Measurements from ENCODE around the gene NOTCH2. TPM values are rescaled to one million over a fixed set of nuclear protein-coding genes. Genes with fewer than 3 reads are reported as not detected.

NOTCH2 gene
- polyA plus RNA-seq, 1 donor (not counting 4 experiments of a cell fraction or from before 2014, with no cell fraction given): 22.5 TPM

DNA sequence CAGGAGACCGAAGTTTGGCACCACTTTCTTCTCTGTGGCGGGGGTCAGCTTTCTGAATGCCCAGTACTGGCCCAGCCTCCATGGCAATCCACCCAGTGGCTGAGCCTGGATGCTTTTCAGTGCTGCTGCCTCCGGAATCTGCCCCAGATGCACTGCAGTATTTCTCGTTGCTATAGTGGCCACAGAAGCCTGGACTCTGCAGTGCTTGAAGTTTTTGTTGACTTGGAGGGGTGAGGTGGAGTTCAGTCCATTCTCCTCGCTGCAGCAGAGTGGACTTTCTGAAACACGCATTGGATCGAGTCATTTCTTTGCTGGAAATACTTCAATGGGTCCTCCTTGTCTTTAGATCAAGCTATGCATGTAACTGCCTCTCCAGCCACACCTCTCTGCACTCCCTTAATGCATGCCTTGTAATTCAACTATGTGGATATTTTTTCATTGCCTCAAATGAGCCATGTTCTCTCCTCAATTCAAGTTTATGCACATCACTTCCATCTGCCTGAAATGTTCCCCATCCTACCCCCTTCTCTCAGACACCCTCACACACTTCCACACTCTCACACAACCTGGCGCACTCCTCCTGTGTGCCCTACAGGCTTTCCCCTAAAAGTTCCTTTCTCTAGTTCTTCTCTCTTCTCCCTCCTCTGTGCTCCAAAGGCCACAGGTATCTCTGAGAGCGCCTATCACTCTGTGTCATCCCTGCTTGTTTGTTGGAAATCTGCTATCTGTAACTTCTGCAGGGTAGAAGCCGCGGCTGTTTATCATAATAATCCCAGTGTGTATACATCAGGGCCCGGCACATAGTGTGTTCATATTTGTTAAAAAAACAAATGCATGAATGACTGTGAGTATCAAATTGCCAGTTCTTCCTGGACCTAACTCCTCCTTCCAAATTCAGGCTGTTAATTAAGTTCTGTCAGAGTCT, 189.7 kb downstream of the NOTCH2 start:
- FAIRE-seq: no peak
- no peaks in the 10 kb centered on the region for H3K36me3 ChIP-seq (ENCODE audit: control insufficient read depth in 2 of 2, extremely low read depth in 1 of 2, insufficient read depth in 2 of 2, low read length in 2 of 2)
- H3K9me3 ChIP-seq (ENCODE audit: control insufficient read depth, low read depth, low read length): no peaks in the 10 kb centered on the region
- no peak for DNase-seq (ENCODE audit: low read depth, low spot score)
- no peaks in the 10 kb centered on the region for H4K20me1 ChIP-seq (ENCODE audit: control insufficient read depth, extremely low read depth, insufficient read depth, low read length)
- H3K27me3 ChIP-seq (ENCODE audit: control insufficient read depth, extremely low read depth, insufficient read depth, low read length): no peaks in the 10 kb centered on the region
- H3K27ac ChIP-seq (ENCODE audit: control insufficient read depth, insufficient read depth, low read length): no peak overlapping the region
- TF ChIP-seq CTCF (optimal IDR thresholded peaks at IDR 0.05 in 1 of 3, IDR thresholded peaks at IDR 0.05 in 1 of 3, conservative IDR thresholded peaks at IDR 0.05 in 1 of 3; ENCODE audit: extremely low read depth in 1 of 3, insufficient read depth in 2 of 3, low read length in 3 of 3) (no peak), EZH2 (IDR thresholded peaks at IDR 0.05; ENCODE audit: low read length) (no peak)
- no peak overlapping the region for H3K9ac ChIP-seq (ENCODE audit: control insufficient read depth, extremely low read depth, insufficient read depth, low read length)
- dilution Hi-C loops (cut with MboI; ENCODE audit: extremely low pct_ligation_motif_present, low sequenced_read_pairs): no loop called here
- no peaks in the 10 kb centered on the region for H3K4me1 ChIP-seq (ENCODE audit: control insufficient read depth, extremely low read depth, insufficient read depth, low read length)
- H3K9me1 ChIP-seq (ENCODE audit: control insufficient read depth, extremely low read depth, insufficient read depth, low read length): no peaks in the 10 kb centered on the region
- H3K79me2 ChIP-seq (ENCODE audit: control insufficient read depth, insufficient read depth, low read length): no peaks in the 10 kb centered on the region
- no peak overlapping the region for H2AFZ ChIP-seq (ENCODE audit: control insufficient read depth, low read length)
- no peak overlapping the region for H3K4me2 ChIP-seq (ENCODE audit: control insufficient read depth, extremely low read depth, insufficient read depth, low read depth, low read length)
- H3K4me3 ChIP-seq (ENCODE audit: control insufficient read depth in 2 of 3, extremely low read depth in 1 of 3, insufficient read depth in 2 of 3, low read depth in 1 of 3, low read length in 3 of 3): no peak overlapping the region

- no peak for FAIRE-seq
- no peak for TF ChIP-seq EZH2 (IDR thresholded peaks at IDR 0.05; ENCODE audit: low read length)
- no peak for TF ChIP-seq CTCF (optimal IDR thresholded peaks at IDR 0.05 in 1 of 3, IDR thresholded peaks at IDR 0.05 in 1 of 3, conservative IDR thresholded peaks at IDR 0.05 in 1 of 3; ENCODE audit: extremely low read depth in 1 of 3, insufficient read depth in 2 of 3, low read length in 3 of 3)
- dilution Hi-C loops (cut with MboI; ENCODE audit: extremely low pct_ligation_motif_present, low sequenced_read_pairs): no loop called here
Observed at GRCh38 chr1:119878171-119878570, 191.3 kb downstream of the NOTCH2 start.

More at GRCh38 chr1:119878171-119878570, 191.3 kb downstream of the NOTCH2 start:
- Histone ChIP-seq H3K27me3 (ENCODE audit: control insufficient read depth, extremely low read depth, insufficient read depth, low read length) (no peaks in the 10 kb centered on the region), H3K79me2 (ENCODE audit: control insufficient read depth, insufficient read depth, low read length) (no peaks in the 10 kb centered on the region), H3K9ac (ENCODE audit: control insufficient read depth, extremely low read depth, insufficient read depth, low read length) (no peak overlapping the region), H3K4me2 (ENCODE audit: control insufficient read depth, extremely low read depth, insufficient read depth, low read depth, low read length) (no peak overlapping the region), H3K27ac (ENCODE audit: control insufficient read depth, insufficient read depth, low read length) (no peak overlapping the region), H3K9me1 (ENCODE audit: control insufficient read depth, extremely low read depth, insufficient read depth, low read length) (no peaks in the 10 kb centered on the region), H2AFZ (ENCODE audit: control insufficient read depth, low read length) (no peak overlapping the region), H4K20me1 (ENCODE audit: control insufficient read depth, extremely low read depth, insufficient read depth, low read length) (no peaks in the 10 kb centered on the region), H3K9me3 (ENCODE audit: control insufficient read depth, low read depth, low read length) (no peaks in the 10 kb centered on the region), H3K4me1 (ENCODE audit: control insufficient read depth, extremely low read depth, insufficient read depth, low read length) (peaks cover 7% of the 10 kb centered on the region), H3K36me3 (ENCODE audit: control insufficient read depth in 2 of 2, extremely low read depth in 1 of 2, insufficient read depth in 2 of 2, low read length in 2 of 2) (no peaks in the 10 kb centered on the region), H3K4me3 (ENCODE audit: control insufficient read depth in 2 of 3, extremely low read depth in 1 of 3, insufficient read depth in 2 of 3, low read depth in 1 of 3, low read length in 3 of 3) (no peak overlapping the region)
- no peak for DNase-seq (ENCODE audit: low read depth, low spot score)
